OCI-LY3 (cell line): Measurements from ENCODE around the gene PALLD.

ENCODE experiments used
- H2AFZ ChIP-seq: fragments of 200-600, 300-600 bp; shearing (Covaris generic); 2 replicates; pipeline ENCODE4 v1.6.0; 2014; ENCODE audit warnings: antibody characterized with exemption, low read depth, low read length
- H3K27ac ChIP-seq: fragments of 200-600, 300-600 bp; sonication (generic); 2 replicates; pipeline ENCODE4 v1.5.1; 2014; ENCODE audit warnings: mild to moderate bottlenecking, low read length, moderate library complexity, mixed read lengths
- H3K27me3 ChIP-seq: fragments of 200-600, 300-600 bp; sonication (generic); 2 replicates; pipeline ENCODE4 v1.6.1; 2014; ENCODE audit warnings: low read depth, low read length, mixed read lengths
- H3K36me3 ChIP-seq: fragments of 200-600, 300-600 bp; sonication (generic); replicated peaks from 2 replicates; pipeline ENCODE3; 2014; ENCODE audit warnings: low read depth, low read length, mixed read lengths
- H3K4me1 ChIP-seq: fragments of 300-600, 200-600 bp; sonication (generic); 2 replicates; pipeline ENCODE4 v1.6.1; 2014; ENCODE audit warnings: low read length, mixed read lengths
- H3K4me2 ChIP-seq: fragments of 200-600, 300-600 bp; sonication (generic); 2 replicates; pipeline ENCODE4 v1.6.1; 2014; ENCODE audit warnings: low read length, mixed read lengths
- H3K4me3 ChIP-seq: fragments of 300-600, 200-600 bp; sonication (generic); 2 replicates; pipeline ENCODE4 v1.5.1; 2014; ENCODE audit warnings: antibody characterized with exemption, mild to moderate bottlenecking, low read length, moderate library complexity
- H3K79me2 ChIP-seq: fragments of 300-600, 200-600 bp; shearing (Covaris generic); 2 replicates; pipeline ENCODE4 v1.6.1; 2014; ENCODE audit warnings: mild to moderate bottlenecking, low read length, mixed read lengths
- H3K9ac ChIP-seq: fragments of 300-600, 200-600 bp; shearing (Covaris generic); 2 replicates; pipeline ENCODE4 v1.6.0; 2014; ENCODE audit warnings: mild to moderate bottlenecking, low read length, moderate library complexity
- H3K9me3 ChIP-seq: fragments of 200-600, 300-600 bp; shearing (Covaris generic); 2 replicates; pipeline ENCODE4 v1.6.1; 2014; ENCODE audit warnings: low read length, mixed read lengths; ENCODE audit not compliant: insufficient read depth
- H4K20me1 ChIP-seq: fragments of 200-600, 300-600 bp; sonication (generic); 2 replicates; pipeline ENCODE4 v1.6.1; 2016; ENCODE audit warnings: low read length, mixed read lengths; ENCODE audit not compliant: insufficient read depth
- CTCF ChIP-seq: fragments of 200-600, 300-600 bp; sonication (generic); IDR thresholded peaks from 2 replicates; pipeline ENCODE4 v1.5.1; 2014; ENCODE audit warnings: antibody characterized with exemption, low read length, low read depth
- EZH2phosphoT487 ChIP-seq: fragments of 200-600 bp; shearing (Covaris generic); IDR thresholded peaks from 2 replicates; pipeline ENCODE4 v1.6.1; 2018; ENCODE audit warnings: antibody characterized with exemption, mixed run types, low read depth

The PALLD gene

GRCh38 chr4:168491563-168491962, 5.3 kb upstream of the PALLD start:
- no peaks in the 10 kb centered on the region for H3K27me3 ChIP-seq
- H4K20me1 ChIP-seq: no peaks in the 10 kb centered on the region
- H3K4me2 ChIP-seq: no peak overlapping the region
- TF ChIP-seq EZH2phosphoT487 (no peak), CTCF (no peak)
- no peak overlapping the region for H3K27ac ChIP-seq
- no peak overlapping the region for H3K4me3 ChIP-seq
- H2AFZ ChIP-seq: no peak overlapping the region
- H3K9me3 ChIP-seq: no peaks in the 10 kb centered on the region
- no peaks in the 10 kb centered on the region for H3K36me3 ChIP-seq
- H3K9ac ChIP-seq: no peak overlapping the region
- no peaks in the 10 kb centered on the region for H3K79me2 ChIP-seq
- H3K4me1 ChIP-seq: no peaks in the 10 kb centered on the region

- Histone ChIP-seq H3K27me3 (no peaks in the 10 kb centered on the region), H3K79me2 (no peaks in the 10 kb centered on the region), H3K4me1 (no peaks in the 10 kb centered on the region), H3K4me3 (no peak overlapping the region), H3K9ac (no peak overlapping the region), H3K9me3 (no peaks in the 10 kb centered on the region), H3K4me2 (no peak overlapping the region), H2AFZ (no peak overlapping the region), H3K27ac (no peak overlapping the region), H4K20me1 (no peaks in the 10 kb centered on the region), H3K36me3 (no peaks in the 10 kb centered on the region)
- TF ChIP-seq EZH2phosphoT487 (no peak), CTCF (no peak)
These were observed 1.4 kb downstream of the PALLD start for GRCh38 chr4:168498251-168498650.

- Histone ChIP-seq H3K27me3 (no peaks in the 10 kb centered on the region), H3K27ac (no peak overlapping the region), H2AFZ (no peak overlapping the region), H3K79me2 (no peaks in the 10 kb centered on the region), H3K4me3 (no peak overlapping the region), H3K4me2 (no peak overlapping the region), H3K9ac (no peak overlapping the region), H3K4me1 (no peaks in the 10 kb centered on the region), H4K20me1 (no peaks in the 10 kb centered on the region), H3K36me3 (no peaks in the 10 kb centered on the region), H3K9me3 (no peaks in the 10 kb centered on the region)
- no peak for TF ChIP-seq CTCF
- no peak for TF ChIP-seq EZH2phosphoT487
These were observed 2.4 kb downstream of the PALLD start for GRCh38 chr4:168499241-168499640.

DNA sequence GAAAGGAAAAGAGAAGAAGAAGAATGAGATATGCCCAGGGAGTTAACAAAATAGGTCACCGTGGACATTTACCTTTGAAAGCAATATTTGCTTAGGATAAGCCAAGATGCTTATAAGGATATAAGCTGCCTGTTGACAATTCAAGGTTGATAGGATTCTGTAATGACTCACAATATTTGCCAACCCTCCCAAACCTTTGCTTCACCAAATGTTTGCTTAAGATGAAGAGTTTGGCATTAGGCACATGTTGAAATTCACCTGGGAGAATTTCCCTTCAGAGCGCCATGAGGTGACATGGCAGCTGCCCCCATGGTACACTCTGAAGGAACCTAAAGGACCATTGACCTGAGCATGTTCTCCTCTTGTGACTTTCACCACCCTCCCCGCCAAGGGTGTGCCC, 4.6 kb downstream of the PALLD start:
- H3K36me3 ChIP-seq: no peaks in the 10 kb centered on the region
- H3K79me2 ChIP-seq: no peaks in the 10 kb centered on the region

More for the DNA sequence above, 4.6 kb downstream of the PALLD start:
- Histone ChIP-seq H3K4me3 (no peak overlapping the region), H3K27ac (no peak overlapping the region), H3K27me3 (no peaks in the 10 kb centered on the region), H2AFZ (no peak overlapping the region), H3K4me2 (no peak overlapping the region), H3K9ac (no peak overlapping the region), H4K20me1 (no peaks in the 10 kb centered on the region), H3K9me3 (no peaks in the 10 kb centered on the region), H3K4me1 (no peaks in the 10 kb centered on the region)
- TF ChIP-seq CTCF (no peak), EZH2phosphoT487 (no peak)
